ENCODE data around the gene OR8G5. TPM values are rescaled to one million over a fixed set of nuclear protein-coding genes. Genes with fewer than 3 reads are reported as not detected.

The OR8G5 gene, protein sequence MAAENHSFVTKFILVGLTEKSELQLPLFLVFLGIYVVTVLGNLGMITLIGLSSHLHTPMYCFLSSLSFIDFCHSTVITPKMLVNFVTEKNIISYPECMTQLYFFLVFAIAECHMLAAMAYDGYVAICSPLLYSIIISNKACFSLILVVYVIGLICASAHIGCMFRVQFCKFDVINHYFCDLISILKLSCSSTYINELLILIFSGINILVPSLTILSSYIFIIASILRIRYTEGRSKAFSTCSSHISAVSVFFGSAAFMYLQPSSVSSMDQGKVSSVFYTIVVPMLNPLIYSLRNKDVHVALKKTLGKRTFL
- polyA plus RNA-seq (2013, experiment 1 of 2): 0.03 TPM
- polyA plus RNA-seq (2013, experiment 2 of 2): not detected

- Histone ChIP-seq H2BK5ac (ENCODE audit: low read depth, low read length, poor library complexity, severe bottlenecking) (no peak within 1 kb of the TSS), H3K36me3 (ENCODE audit: control insufficient read depth in 1 of 2, insufficient read depth in 2 of 2, low read depth in 1 of 2, low read length in 2 of 2) (no peaks in the 10 kb centered on the region), H4K91ac (ENCODE audit: low read length) (peak within 1 kb of the TSS; percentile 15), H3K9me3 (ENCODE audit: control insufficient read depth, low read length) (no peaks in the 10 kb centered on the region), H2BK15ac (ENCODE audit: low read depth, poor library complexity, severe bottlenecking) (no peak within 1 kb of the TSS), H2BK12ac (ENCODE audit: low read length in 2 of 2) (peak within 1 kb of the TSS in 1 of 2 experiments; percentile 63), H3K4me1 (ENCODE audit: control insufficient read depth, insufficient read depth, low read depth, low read length) (no peaks in the 10 kb centered on the region), H3K27me3 (ENCODE audit: control insufficient read depth in 1 of 2, insufficient read depth in 1 of 2, low read length in 2 of 2) (no peaks in the 10 kb centered on the region), H3K4me2 (ENCODE audit: low read length, poor library complexity, severe bottlenecking) (no peak within 1 kb of the TSS), H3K4ac (ENCODE audit: low read depth in 1 of 2, low read length in 2 of 2) (peak within 1 kb of the TSS in 1 of 2 experiments; percentile 51), H2AFZ (ENCODE audit: low read depth, low read length) (no peak within 1 kb of the TSS), H3K23ac (ENCODE audit: low read length in 2 of 2) (no peak within 1 kb of the TSS), H3K79me1 (replicated peaks; ENCODE audit: low read length, poor library complexity, severe bottlenecking) (no peaks in the 10 kb centered on the region), H4K8ac (ENCODE audit: low read length) (no peak within 1 kb of the TSS), H2BK120ac (ENCODE audit: low read depth, low read length) (no peak within 1 kb of the TSS), H3K4me3 (ENCODE audit: insufficient read depth in 1 of 2, low read depth in 1 of 2, low read length in 2 of 2) (no peak within 1 kb of the TSS), H2AK5ac (ENCODE audit: low read length, severe bottlenecking) (no peak within 1 kb of the TSS), H3K27ac (ENCODE audit: low read length, poor library complexity, severe bottlenecking) (no peak within 1 kb of the TSS), H3K14ac (ENCODE audit: low read length in 2 of 2) (no peak within 1 kb of the TSS), H3K18ac (ENCODE audit: low read depth in 1 of 2, low read length in 2 of 2) (peak within 1 kb of the TSS in 1 of 2 experiments; percentile 12), H3K9ac (ENCODE audit: low read length) (no peak within 1 kb of the TSS)
- 98% methylated on average over 3 of the region's 4 CpGs for WGBS
- DNase-seq: no peak
These were observed at the start of gene OR8G5 for GRCh38 chr11:124256076-124256475. OR8G5 (plus strand) TSS chr11:124256376; CDS start chr11:124264932, 8,556 bp downstream.

DNA sequence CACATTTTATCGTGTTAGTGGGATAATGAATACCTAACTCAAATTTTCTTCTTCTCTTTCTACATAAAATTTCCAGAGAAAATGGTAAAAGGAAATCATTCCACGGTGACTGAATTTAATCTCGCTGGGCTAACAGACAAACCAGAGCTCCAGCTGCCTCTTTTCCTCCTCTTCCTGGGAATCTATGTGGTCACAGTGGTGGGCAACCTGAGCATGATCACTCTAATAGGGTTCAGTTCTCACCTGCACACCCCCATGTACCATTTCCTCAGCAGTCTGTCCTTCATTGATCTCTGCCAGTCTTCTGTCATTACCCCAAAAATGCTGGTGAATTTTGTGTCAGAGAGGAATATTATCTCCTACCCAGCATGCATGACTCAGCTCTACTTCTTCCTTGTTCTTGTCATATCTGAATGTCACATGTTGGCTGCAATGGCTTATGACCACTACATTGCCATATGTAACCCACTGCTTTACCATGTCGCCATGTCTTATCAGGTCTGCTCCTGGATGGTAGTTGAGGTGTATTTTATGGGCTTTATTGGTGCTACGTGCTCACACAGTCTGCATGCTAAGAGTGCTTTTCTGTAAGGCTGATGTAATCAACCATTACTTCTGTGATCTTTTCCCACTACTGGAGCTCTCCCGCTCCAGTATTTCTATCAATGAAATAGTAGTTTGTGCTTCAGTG lies 48.9 kb upstream of the OR8G5 start:
- Histone ChIP-seq H3K4me1 (ENCODE audit: control insufficient read depth, insufficient read depth, low read depth, low read length) (no peaks in the 10 kb centered on the region), H2BK120ac (ENCODE audit: low read depth, low read length) (no peak overlapping the region), H2AK5ac (ENCODE audit: low read length, severe bottlenecking) (no peak overlapping the region), H3K79me1 (replicated peaks; ENCODE audit: low read length, poor library complexity, severe bottlenecking) (no peaks in the 10 kb centered on the region), H3K4me3 (ENCODE audit: insufficient read depth in 1 of 2, low read depth in 1 of 2, low read length in 2 of 2) (no peak overlapping the region), H2AFZ (ENCODE audit: low read depth, low read length) (no peak overlapping the region), H3K9ac (ENCODE audit: low read length) (no peak overlapping the region), H4K91ac (ENCODE audit: low read length) (no peak overlapping the region), H3K18ac (ENCODE audit: low read depth in 1 of 2, low read length in 2 of 2) (no peak overlapping the region), H3K9me3 (ENCODE audit: control insufficient read depth, low read length) (no peaks in the 10 kb centered on the region), H3K23ac (ENCODE audit: low read length in 2 of 2) (no peak overlapping the region), H3K27me3 (ENCODE audit: control insufficient read depth in 1 of 2, insufficient read depth in 1 of 2, low read length in 2 of 2) (no peaks in the 10 kb centered on the region), H3K14ac (ENCODE audit: low read length in 2 of 2) (no peak overlapping the region), H3K36me3 (ENCODE audit: control insufficient read depth in 1 of 2, insufficient read depth in 2 of 2, low read depth in 1 of 2, low read length in 2 of 2) (no peaks in the 10 kb centered on the region), H2BK12ac (ENCODE audit: low read length in 2 of 2) (no peak overlapping the region), H3K4ac (ENCODE audit: low read depth in 1 of 2, low read length in 2 of 2) (no peak overlapping the region), H3K27ac (ENCODE audit: low read length, poor library complexity, severe bottlenecking) (no peak overlapping the region), H2BK15ac (ENCODE audit: low read depth, poor library complexity, severe bottlenecking) (no peak overlapping the region), H4K8ac (ENCODE audit: low read length) (no peak overlapping the region), H2BK5ac (ENCODE audit: low read depth, low read length, poor library complexity, severe bottlenecking) (no peak overlapping the region), H3K4me2 (ENCODE audit: low read length, poor library complexity, severe bottlenecking) (no peak overlapping the region)
- no peak for DNase-seq
- 90% methylated on average over 6 of the region's 6 CpGs for WGBS

DNA sequence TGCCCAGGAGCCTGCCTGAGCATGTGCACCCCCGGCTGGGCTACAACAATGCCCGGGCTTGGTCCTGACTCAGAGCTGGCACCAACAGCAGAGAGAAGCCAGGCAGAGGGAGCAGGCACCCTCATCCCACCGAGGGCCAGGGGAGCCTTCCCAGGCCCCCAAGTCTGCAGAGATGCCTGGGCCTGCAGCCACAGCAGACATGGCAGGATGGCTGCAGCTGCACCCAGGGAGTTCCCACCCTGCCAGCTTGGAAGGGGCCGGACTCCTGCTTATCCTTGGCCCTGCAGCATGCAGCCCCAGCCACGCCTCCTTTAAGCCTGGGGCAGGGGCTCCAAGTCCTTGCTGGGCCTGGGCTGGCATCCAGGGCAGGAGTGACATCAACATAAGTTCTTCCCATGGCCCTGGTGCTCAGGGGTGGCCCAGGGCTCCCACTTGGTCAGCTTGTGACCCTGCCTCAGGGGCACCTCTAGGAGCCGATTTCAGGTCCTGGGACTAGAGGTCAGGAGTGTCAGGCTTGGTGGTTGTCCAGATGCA lies 46.3 kb upstream of the OR8G5 start:
- no peak overlapping the region for H4K8ac ChIP-seq (ENCODE audit: low read length)
- no peak overlapping the region for H3K9ac ChIP-seq (ENCODE audit: low read length)
- H2AFZ ChIP-seq (ENCODE audit: low read depth, low read length): no peak overlapping the region
- H3K18ac ChIP-seq (ENCODE audit: low read depth in 1 of 2, low read length in 2 of 2): no peak overlapping the region
- no peaks in the 10 kb centered on the region for H3K4me1 ChIP-seq (ENCODE audit: control insufficient read depth, insufficient read depth, low read depth, low read length)
- no peaks in the 10 kb centered on the region for H3K9me3 ChIP-seq (ENCODE audit: control insufficient read depth, low read length)
- H3K4me3 ChIP-seq (ENCODE audit: insufficient read depth in 1 of 2, low read depth in 1 of 2, low read length in 2 of 2): no peak overlapping the region
- peak overlapping the region in 1 of 2 experiments; percentile 36 for H3K14ac ChIP-seq (ENCODE audit: low read length in 2 of 2)
- H2BK12ac ChIP-seq (ENCODE audit: low read length in 2 of 2): no peak overlapping the region
- DNase-seq: no peak
- no peak overlapping the region for H2BK5ac ChIP-seq (ENCODE audit: low read depth, low read length, poor library complexity, severe bottlenecking)
- H2AK5ac ChIP-seq (ENCODE audit: low read length, severe bottlenecking): no peak overlapping the region
- H3K4ac ChIP-seq (ENCODE audit: low read depth in 1 of 2, low read length in 2 of 2): no peak overlapping the region
- H3K27ac ChIP-seq (ENCODE audit: low read length, poor library complexity, severe bottlenecking): no peak overlapping the region
- 87% methylated on average over 6 of the region's 6 CpGs for WGBS
- no peak overlapping the region for H3K4me2 ChIP-seq (ENCODE audit: low read length, poor library complexity, severe bottlenecking)
- no peaks in the 10 kb centered on the region for H3K27me3 ChIP-seq (ENCODE audit: control insufficient read depth in 1 of 2, insufficient read depth in 1 of 2, low read length in 2 of 2)
- H3K23ac ChIP-seq (ENCODE audit: low read length in 2 of 2): no peak overlapping the region
- no peak overlapping the region for H4K91ac ChIP-seq (ENCODE audit: low read length)
- H2BK15ac ChIP-seq (ENCODE audit: low read depth, poor library complexity, severe bottlenecking): no peak overlapping the region
- H3K79me1 ChIP-seq (replicated peaks; ENCODE audit: low read length, poor library complexity, severe bottlenecking): no peaks in the 10 kb centered on the region
- no peaks in the 10 kb centered on the region for H3K36me3 ChIP-seq (ENCODE audit: control insufficient read depth in 1 of 2, insufficient read depth in 2 of 2, low read depth in 1 of 2, low read length in 2 of 2)
- H2BK120ac ChIP-seq (ENCODE audit: low read depth, low read length): no peak overlapping the region

- Histone ChIP-seq H2AFZ (ENCODE audit: low read depth, low read length) (no peak overlapping the region), H3K14ac (ENCODE audit: low read length in 2 of 2) (no peak overlapping the region), H3K4me3 (ENCODE audit: insufficient read depth in 1 of 2, low read depth in 1 of 2, low read length in 2 of 2) (no peak overlapping the region), H4K91ac (ENCODE audit: low read length) (no peak overlapping the region), H3K4ac (ENCODE audit: low read depth in 1 of 2, low read length in 2 of 2) (no peak overlapping the region), H3K9me3 (ENCODE audit: control insufficient read depth, low read length) (no peaks in the 10 kb centered on the region), H2BK15ac (ENCODE audit: low read depth, poor library complexity, severe bottlenecking) (peak overlapping the region; percentile 33), H3K27ac (ENCODE audit: low read length, poor library complexity, severe bottlenecking) (no peak overlapping the region), H3K27me3 (ENCODE audit: control insufficient read depth in 1 of 2, insufficient read depth in 1 of 2, low read length in 2 of 2) (no peaks in the 10 kb centered on the region), H4K8ac (ENCODE audit: low read length) (no peak overlapping the region), H3K4me1 (ENCODE audit: control insufficient read depth, insufficient read depth, low read depth, low read length) (no peaks in the 10 kb centered on the region), H3K36me3 (ENCODE audit: control insufficient read depth in 1 of 2, insufficient read depth in 2 of 2, low read depth in 1 of 2, low read length in 2 of 2) (no peaks in the 10 kb centered on the region), H3K79me1 (replicated peaks; ENCODE audit: low read length, poor library complexity, severe bottlenecking) (no peaks in the 10 kb centered on the region), H2BK5ac (ENCODE audit: low read depth, low read length, poor library complexity, severe bottlenecking) (no peak overlapping the region), H3K18ac (ENCODE audit: low read depth in 1 of 2, low read length in 2 of 2) (no peak overlapping the region), H2BK120ac (ENCODE audit: low read depth, low read length) (no peak overlapping the region), H2BK12ac (ENCODE audit: low read length in 2 of 2) (peak overlapping the region in 1 of 2 experiments; percentile 13), H3K23ac (ENCODE audit: low read length in 2 of 2) (no peak overlapping the region), H3K9ac (ENCODE audit: low read length) (no peak overlapping the region), H2AK5ac (ENCODE audit: low read length, severe bottlenecking) (no peak overlapping the region), H3K4me2 (ENCODE audit: low read length, poor library complexity, severe bottlenecking) (no peak overlapping the region)
- 84% methylated on average over 4 of the region's 5 CpGs for WGBS
- DNase-seq: no peak
These were observed 45.8 kb upstream of the OR8G5 start for GRCh38 chr11:124210421-124210820.
